Activated CD8-positive, alpha-beta memory T cell treated with anti-CD3 and anti-CD28 coated beads for 48 hours (primary cell): ENCODE results near the gene FZR1.

Source experiments
- DNase-seq, 3 experiments: peaks; one replicate each; pipeline ENCODE4 v3.0.0-alpha.2; 2020; ENCODE audit warnings: low read depth in 2 of 3, low spot score in 2 of 3

FZR1 gene

DNA sequence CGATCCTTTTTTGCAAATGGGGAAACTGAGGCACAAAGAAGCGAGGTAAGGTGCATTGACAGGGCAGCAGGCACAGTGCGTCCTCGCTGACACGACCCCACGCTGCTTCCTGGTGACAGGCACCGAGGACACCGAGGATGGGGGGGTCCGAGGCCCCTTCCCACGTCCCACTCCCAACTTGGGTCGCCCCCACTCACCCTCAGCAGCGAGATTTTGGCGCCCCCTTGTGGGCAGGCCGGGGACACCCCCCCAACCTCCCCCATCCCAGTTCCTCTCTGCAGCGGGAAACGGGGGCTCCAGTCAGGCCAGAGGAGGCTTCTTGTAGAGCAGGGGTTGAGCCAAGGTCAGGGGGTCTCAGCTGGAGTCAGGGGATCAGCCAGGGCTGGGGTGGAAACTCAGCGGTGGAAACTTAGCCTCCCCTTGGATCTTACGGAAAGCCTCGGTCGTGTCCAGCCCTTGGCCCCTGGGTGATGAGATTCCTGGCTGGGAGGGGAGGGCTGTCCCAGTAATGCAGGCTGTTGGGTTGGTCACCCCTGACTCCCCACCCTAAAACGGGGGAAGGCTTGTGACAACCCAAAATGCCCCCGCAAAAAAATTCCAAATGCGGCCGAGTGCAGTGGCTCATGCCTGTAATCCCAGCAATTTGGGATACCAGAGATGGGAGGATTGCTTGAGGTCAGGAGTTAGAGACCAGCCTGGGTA, 34.0 kb upstream of the FZR1 start:
- peak in 1 of 3 experiments; percentile 25 for DNase-seq

DNA sequence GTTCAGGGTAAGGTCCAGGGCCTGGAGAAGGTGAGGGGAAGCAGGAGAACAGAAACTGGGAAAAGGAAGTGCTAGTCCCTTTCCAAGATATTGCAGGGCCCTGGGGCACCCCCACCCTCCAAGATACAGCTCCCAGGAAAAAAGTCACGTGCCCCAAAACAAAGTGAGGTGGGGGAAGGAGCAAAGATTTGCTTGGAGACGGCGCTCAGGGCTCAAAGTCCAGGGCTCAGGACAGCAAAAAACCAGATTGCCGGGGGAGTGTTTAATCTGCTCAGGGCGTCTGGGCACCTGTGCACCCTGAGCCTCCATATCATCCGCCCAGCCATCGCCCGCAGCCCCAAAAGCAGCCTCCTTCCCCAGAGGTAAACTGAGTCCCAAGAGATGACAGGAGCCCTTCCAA, 32.1 kb upstream of the FZR1 start:
- DNase-seq, result no peak

DNA sequence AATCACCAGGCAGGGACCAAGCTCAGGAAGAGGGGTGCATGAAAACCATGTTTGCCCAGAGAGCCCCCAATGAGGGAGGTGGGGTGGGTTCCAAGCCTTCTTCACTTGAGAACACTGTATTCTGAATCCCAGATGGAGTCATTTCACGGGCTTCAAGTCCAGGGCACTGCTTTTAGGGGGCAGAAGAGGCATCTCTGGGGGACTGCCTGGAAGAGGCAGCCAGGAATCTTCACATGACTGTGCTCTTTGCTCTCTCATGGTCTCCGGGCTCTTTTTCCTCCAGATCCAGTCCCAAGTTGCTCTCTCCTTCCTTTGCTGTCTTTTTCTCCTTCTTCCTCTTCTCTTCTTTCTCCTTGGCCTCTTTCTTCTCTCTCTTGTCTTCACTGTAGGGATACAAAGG, 31.5 kb upstream of the FZR1 start:
- no peak for DNase-seq

DNA sequence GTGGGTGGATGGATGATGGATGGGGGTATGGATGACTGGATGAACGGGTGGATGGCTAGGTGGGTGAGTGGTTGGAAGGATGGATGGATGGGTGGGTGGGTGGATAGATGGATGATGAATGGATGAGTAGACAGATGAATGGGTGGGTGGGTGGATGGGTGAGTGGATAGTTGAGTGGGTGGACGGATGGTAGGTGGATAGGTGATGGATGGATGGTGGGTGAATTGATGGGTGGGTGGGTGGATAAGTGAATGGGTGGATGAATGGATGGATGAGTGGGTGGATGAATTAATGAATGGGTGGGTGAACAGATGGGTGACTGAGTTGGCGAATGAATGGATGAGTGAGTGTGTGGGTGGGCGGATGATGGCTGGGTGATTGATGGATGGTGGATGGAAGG, 30.7 kb upstream of the FZR1 start:
- no peak for DNase-seq

DNA sequence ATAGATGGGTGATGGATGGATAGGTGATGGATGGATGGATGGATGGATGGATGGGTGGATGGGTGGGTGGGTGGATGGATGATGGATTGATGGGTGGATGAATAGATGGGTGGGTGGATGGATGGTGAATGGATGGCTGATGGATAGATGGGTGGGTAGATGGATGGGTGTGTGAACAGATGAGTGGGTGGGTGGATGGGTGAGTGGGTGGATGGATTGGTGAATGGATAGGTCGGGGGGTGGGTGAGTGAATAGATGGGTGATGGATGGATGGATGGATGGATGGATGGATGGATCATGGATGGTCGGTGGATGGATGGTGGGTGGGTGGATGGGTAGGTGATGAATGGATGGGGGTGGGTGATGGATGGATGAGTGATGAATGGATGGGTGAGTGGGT, 29.3 kb upstream of the FZR1 start:
- no peak for DNase-seq

DNA sequence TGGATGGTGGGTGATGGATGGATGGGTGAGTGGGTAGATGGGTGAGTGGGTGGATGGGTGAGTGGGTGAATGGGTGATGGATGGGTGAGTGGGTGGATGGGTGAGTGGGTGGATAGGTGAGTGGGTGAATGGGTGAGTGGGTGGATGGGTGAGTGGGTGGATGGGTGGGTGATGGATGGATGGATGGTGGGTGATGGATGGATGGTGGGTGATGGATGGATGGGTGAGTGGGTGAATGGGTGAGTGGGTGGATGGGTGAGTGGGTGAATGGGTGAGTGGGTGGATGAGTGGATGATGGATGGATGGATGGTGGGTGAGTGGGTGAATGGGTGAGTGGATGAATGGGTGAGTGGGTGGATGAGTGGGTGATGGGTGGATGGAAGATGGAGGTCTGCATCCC, 28.6 kb upstream of the FZR1 start:
- DNase-seq, result no peak

DNA sequence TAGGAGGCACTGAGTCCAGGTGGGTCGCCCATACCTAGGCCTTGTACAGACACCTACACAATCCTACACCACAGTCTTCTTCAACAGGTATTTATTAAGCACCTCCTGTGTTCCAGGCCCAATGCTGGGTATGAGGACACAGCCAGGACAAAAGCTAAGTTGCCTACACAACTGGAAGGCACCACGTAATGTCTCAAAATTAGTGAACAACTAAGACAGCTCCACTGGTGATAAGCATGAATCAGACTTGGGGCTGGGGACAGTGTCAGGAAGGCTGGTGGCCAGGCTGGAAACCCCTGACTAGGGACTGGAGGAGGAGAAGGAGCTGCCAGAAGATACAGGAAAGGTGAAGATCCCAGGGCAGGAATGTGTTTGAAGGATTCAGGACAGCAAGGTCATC, 28.2 kb upstream of the FZR1 start:
- no peak for DNase-seq

DNA sequence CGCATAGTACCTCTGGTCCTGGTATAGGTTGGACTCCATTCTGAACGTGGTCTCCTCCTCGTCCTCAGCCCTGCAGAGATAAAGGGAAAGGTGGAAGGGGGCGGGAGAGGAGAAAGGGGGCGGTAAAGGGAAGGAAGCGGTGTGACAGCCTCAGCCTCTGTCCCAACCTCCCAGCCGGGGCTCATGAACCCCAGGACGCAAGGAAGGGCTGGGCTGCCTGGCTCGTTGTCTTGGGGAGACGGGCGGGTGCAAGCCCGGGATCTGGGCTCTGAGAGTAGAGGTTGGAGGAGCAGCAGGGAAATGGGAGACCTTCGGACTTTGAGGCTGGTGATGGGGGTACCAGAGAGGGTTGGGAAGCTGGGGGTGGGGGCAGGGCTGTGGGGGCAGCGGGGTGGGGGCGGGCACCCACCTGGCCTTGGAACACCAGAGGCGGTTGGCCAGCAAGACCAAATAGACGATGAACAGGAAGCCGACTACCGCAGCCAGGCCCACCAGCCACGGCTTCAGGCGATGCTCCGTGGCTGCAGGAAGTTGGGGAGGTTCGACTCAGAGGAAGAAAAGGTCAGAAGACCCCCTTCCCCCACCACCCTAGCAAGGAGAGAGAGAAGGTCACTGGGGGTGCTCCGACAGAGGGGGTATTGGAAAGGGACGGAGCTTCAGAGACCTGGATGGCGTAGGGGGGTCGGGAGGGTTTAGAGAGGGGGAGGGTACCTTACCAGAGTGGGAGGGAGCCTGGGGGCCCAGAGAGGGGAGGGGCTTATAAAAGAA, 27.5 kb upstream of the FZR1 start:
- no peak for DNase-seq

DNA sequence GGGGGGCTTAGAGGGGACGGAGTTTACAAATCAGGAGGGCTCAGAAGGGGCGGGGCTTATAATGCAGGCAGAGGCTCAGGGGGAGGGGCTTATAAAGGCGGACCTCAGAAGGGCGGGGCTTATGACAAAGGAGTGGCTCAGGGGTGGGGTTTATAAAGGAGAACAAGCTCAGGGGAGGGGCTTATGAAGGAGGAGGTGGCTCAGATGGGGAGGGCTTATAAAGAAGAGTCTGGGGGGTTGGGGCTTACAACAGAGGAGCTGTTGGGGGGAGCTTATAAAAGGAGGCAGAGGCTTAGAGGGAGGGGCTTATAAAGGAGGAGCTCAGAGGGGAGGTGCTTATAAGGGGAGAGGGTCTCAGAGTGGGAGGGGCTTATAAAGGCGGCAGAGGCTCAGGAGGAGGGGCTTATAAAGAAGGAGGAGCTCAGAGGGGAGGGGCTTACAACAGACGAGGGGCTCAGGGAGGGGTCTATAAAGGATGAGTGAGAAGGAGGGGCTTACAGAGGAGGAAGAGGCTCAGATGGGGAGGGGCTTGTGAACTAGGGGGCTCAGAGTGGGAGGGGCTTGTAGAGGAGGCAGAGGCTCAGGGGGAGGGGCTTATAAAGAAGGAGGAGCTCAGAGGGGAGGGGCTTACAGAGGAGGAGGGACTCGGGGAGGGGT, 26.8 kb upstream of the FZR1 start:
- no peak for DNase-seq

DNA sequence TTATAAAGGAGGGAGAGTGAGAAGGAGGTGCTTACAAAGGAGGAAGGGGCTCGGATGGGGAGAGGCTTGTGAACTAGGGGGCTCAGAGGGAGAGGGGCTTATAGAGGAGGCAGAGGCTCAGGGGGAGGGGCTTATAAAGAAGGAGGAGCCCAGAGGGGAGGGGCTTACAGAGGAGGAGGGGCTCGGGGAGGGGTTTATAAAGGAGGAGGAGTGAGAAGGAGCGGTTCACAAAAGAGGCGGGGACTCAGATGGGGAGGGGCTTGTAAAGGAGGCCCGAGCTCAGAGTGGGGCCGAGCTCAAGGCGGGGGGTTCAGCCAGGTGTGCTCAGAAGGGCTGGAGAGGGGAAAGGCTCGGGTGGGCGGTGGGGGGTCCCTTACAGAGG, 26.3 kb upstream of the FZR1 start:
- no peak for DNase-seq

DNA sequence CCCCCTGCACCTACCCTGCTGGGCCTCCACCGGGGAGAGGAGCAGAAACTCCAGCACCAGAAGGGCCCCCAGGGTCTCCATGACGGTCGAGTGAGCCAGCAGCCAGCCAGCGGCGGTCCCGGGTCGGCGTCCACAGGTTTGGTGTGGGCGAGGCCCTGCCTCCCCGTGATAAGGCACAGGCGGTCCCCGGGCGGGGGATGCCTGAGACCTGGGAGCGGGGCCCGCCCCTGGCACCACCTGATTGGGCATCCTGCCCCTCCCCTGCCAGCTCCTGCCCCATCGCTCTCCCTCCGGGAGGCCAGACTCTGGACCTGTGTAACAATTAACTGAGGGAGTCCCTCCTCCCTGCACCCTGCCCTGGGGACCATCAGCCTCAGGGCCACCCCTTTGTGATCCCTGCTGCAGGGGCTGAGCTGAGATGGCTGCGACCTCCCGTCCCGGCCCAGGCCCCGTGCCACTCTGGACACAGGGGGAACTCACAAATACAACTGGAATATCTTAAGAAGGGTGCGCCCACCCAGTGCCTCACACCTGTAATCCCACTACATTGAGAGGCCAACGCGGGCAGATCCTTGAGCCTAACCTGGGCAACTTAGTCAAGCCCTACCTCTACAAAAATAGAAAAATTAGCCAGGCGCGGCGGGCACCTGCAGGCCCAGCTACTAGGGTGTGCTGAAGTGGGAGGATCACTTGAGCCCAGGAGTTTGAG, 25.6 kb upstream of the FZR1 start, which contains the start of gene SMIM24:
Gene SMIM24 (minus strand): TSS at position 143 of the 709 bp plus-strand sequence. CDS start 62 bp downstream, at position 81.
- DNase-seq, result no peak

DNA sequence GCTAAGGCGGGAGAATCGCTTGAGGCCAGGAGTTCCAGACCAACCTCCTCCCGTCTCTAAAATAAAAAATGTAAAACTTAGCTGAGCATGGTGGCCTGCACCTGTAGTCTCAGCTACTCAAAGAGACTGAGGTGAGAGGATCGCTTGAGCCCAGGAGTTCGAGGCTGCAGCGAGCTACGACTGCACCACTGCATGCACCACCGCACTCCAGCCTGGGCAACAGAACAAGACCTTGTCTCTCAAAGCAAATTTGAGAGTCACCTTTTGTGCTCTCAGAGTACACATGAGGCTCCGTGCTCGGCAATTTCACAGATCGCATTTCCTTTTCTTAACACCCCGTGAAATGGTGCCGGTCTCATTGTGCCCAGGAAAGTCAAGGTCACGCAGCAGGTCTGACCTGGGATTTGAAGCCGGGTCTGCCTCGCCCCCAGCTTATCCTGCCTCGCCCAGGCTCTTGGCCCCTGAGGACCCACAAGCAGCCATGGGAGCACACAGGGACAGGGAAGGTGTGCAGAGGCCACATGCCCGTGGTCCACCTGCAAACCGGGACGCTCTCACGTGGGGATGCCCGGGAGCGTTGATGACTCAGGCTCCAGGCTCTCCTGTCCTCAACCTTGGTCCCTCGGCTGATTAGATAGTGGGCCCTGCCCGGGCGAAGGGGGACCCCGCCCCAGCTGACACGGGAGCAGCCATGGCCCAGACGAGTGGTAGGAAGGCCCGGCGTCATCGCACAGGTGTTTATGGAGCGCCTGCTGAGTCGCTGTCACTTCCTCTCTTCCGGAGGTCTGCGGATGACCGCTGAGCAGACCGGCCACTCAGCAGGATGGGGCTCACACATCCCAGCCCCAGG, 24.6 kb upstream of the FZR1 start:
- DNase-seq, result no peak

DNA sequence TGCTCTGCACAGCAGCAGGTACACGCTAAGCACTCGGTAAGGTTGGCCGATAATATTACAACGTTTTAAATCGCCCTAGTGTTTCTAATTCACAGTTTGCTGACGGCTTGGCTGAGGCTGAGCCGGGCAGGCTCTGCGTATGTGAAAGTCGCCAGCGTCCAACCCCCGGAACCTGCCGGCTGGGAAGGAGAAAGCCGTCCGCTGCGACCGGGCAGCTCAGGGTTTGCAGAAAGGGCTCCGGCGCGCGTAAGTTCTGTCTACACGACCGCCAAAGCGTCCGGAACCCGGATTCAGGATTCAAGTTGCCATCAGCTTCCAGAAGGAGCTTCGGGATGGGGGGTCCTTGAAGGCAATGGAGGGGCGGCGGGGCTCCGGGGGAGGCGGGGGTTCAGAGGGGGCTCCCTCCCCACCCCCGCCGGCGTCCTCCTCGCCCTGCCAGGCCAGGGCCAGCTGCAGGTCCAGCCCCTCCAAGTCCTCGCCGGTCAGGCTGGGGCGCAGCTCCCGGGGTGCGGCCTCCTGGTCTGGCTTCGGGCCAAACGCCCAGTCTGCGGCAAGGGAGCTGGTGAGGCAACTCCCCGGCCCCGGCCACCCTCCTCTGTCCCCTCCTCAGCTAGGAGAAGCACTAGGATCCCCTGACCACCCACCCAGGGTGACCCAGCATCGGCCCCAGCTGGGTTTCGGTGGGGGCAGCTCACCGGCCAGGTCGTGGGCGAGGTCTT, 23.4 kb upstream of the FZR1 start:
- DNase-seq, result no peak

DNA sequence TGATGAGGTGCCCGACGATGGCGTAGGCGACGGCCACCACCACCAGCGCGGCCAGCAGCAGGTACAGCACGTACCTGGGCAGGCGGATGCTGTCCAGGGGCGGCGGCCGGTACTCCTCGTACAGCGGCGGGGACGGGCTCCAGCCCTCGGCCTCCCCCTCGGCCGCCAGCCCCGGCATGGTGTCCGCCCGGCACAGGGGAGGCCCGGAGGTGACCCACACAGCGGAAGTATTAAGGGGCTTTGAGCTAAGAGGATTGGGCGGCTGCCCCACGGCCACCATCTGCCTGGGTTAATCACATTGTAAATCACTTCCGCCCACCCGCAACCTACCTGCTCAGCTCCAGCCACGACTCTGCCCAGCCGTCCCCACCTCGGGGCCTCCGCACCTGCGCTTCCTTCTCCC, 22.9 kb upstream of the FZR1 start, which contains the start of gene SMIM44:
Gene SMIM44 (minus strand): TSS at position 216 of the 403 bp plus-strand sequence. CDS start 38 bp downstream, at position 178.
- no peak for DNase-seq

DNA sequence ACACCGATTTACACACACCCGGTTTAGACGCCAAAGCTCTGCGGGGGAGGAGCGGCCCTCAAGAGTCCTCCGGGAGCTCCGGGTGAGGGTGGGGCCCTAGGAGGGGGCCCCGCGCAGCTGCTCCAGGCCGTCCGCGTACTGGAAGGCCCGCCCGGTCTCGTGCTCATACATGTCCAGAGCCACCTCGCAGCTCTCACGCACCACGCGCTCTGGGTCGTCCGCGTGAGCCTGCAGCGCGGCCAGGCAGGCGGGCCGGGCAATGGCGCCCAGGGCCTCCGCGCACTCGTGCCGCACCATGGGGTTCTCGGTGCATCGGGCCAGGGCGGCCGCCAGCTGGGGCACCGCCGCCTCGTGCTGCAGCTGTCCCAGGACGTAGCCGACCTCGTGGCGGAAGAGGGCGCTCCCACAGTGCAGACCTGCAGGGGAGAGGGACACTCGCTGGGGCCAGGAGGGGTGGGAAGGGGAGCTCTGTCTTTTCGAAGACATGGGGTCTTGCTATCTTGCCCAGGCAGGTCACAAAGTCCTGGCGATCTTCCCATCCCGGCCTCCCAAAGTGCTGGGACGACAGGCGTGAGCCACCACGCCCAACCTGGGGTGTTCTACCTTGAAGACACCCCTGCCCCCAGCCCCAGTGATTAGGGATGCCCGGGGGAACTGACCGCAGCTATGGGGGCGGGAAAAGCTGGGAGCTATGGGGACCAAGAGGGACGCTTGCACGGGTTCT, 14.6 kb upstream of the FZR1 start:
- no peak for DNase-seq

DNA sequence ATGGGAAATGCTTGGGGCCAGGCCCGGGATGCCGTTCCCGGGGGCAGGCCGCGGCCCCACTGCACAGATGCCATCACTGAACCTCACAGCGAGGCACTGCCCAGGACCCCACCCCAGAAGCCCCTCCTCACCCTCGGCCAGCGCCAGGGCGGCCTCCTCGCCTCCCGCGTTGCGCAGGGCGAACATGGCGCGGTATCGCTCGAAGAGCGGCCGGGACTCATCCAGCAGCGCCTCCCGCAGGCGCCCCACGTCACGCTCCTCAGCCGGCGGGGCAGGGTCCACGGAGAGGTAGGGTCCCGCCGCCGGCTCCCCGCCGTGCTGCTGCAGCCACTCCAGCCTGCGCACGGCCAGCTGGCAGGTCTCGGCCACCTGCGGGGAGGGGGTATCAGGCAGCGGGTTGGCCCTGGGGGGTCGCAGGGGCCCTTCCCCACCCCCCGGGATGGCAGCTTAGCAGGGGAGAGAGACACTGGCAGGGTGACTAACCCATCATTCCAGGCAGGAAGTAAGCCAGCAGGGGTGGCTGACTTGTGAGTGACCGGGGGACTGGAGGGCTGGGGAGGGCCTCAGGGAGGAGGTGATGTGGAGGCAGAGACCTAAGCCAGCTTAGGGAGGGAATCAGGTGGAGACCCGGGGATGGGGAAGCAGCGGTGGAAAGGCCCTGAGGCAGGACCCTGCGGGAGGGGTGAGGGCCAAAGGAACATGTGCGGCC, 13.8 kb upstream of the FZR1 start:
- DNase-seq, result no peak

DNA sequence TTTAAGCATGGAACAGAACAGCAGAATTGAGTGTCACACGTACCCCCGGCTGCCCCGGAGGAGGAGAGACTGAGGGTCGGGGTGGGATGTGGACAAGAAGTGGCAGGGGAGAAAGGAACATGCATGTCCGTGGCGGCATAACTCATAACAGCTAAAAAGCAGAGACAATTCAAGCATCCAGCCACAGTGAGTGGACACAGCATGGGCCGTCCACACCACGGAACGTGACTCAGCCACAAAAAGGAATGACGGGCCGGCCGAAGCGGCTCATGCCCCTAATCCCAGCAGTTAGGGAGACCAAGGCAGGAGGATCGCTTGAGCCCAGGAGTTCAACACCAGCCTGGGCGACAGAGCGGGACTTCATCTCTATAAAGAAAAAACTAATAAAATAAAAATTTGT, 13.2 kb upstream of the FZR1 start:
- no peak for DNase-seq

DNA sequence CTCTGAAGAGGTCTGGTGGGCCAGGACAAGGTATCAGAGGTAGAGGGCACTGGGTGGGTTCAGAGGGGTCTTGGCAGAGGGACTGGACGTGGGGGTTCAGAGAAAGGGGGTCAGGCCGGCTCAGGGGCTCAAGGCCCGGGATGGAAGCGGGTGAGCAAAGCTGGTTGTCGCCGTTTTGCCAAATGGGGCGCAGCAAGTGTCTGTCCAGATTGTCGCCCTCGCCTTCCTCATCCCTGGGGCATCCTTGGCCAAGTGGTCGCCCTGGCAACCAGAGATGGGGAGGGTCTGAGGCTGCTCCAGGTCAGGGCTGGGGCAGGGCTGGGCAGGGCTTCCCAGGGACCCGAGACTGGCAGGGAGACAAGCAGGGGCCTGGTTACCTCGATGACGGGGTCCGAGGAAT, 12.5 kb upstream of the FZR1 start:
- DNase-seq, result no peak

DNA sequence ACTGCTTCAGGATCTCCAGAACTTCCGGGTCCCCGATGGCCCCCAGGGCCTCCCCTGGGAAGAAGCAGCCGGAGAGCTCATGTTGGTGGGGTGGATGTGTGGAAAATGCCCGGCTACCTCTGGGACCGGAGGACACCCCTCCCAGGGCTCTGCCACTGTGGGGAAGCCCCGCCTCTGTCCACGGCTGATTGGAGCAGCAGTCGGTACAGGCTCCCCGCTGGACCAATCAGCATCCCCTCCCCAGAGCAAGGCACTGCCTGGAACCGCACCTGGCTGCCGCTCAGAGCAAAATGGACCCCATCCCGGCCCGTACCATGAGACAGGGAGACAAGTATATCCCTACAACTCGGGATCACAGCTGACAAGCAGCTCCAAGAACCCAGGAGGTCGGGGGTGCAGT, 12.1 kb upstream of the FZR1 start:
- no peak for DNase-seq
